IgD-negative memory B cell (primary cell): ENCODE results near the gene TSBP1. TPM values are rescaled to one million over a fixed set of nuclear protein-coding genes. Genes with fewer than 3 reads are reported as not detected.

ENCODE experiments used
- H3K27ac Mint-ChIP-seq, 3 donors: one replicate each; pipeline ENCODE4 v1.8.0; 2020 to 2022; ENCODE audit warnings: mild to moderate bottlenecking in 3 of 3, mixed read lengths in 3 of 3, moderate library complexity in 1 of 3
- H3K27me3 Mint-ChIP-seq: one replicate; pipeline ENCODE4 v1.8.0; 2021; ENCODE audit warnings: mixed read lengths
- H3K36me3 Mint-ChIP-seq: one replicate; pipeline ENCODE4 v1.8.0; 2020; ENCODE audit warnings: mild to moderate bottlenecking, mixed read lengths
- H3K4me1 Mint-ChIP-seq, 3 donors: one replicate each; pipeline ENCODE4 v1.8.0; 2020 to 2022; ENCODE audit warnings: mixed read lengths in 3 of 3, mild to moderate bottlenecking in 1 of 3
- H3K4me3 Mint-ChIP-seq, 4 donors: one replicate each; pipeline ENCODE4 v1.8.0; 2020 to 2022; ENCODE audit warnings: mild to moderate bottlenecking in 4 of 4, mixed read lengths in 4 of 4, moderate library complexity in 3 of 4
- H3K9me3 Mint-ChIP-seq, 3 donors: one replicate each; pipeline ENCODE4 v1.8.0; 2020 to 2021; ENCODE audit warnings: mixed read lengths in 3 of 3, mild to moderate bottlenecking in 1 of 3
- polyA plus RNA-seq: library from polyadenylated mRNA; unstranded; fragments of 300-500 nt; fragmentation: Illumina TruSeq; gene quantifications from one replicate; pipeline ENCODE4 v1.2.3, GENCODE V29; 2021

TSBP1 gene, protein sequence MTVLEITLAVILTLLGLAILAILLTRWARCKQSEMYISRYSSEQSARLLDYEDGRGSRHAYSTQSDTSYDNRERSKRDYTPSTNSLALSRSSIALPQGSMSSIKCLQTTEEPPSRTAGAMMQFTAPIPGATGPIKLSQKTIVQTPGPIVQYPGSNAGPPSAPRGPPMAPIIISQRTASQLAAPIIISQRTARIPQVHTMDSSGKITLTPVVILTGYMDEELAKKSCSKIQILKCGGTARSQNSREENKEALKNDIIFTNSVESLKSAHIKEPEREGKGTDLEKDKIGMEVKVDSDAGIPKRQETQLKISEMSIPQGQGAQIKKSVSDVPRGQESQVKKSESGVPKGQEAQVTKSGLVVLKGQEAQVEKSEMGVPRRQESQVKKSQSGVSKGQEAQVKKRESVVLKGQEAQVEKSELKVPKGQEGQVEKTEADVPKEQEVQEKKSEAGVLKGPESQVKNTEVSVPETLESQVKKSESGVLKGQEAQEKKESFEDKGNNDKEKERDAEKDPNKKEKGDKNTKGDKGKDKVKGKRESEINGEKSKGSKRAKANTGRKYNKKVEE
- 0.13 TPM for polyA plus RNA-seq

- peaks cover 5% of the 10 kb centered on the region for H3K36me3 Mint-ChIP-seq
- H3K9me3 Mint-ChIP-seq = no peaks in the 10 kb centered on the region
- peaks cover 6 to 27% (median 10%) of the 10 kb centered on the region in 3 donors for H3K4me1 Mint-ChIP-seq
- no peak within 1 kb of the TSS for H3K4me3 Mint-ChIP-seq
- H3K27me3 Mint-ChIP-seq = no peaks in the 10 kb centered on the region
- H3K27ac Mint-ChIP-seq = peak within 1 kb of the TSS in 1 of 3 donors; percentile 2
These were observed at the start of gene TSBP1 for GRCh38 chr6:32371803-32372202. Gene TSBP1 (minus strand): TSS chr6:32371903. CDS start chr6:32371706, 197 bp downstream.

- H3K9me3 Mint-ChIP-seq = no peaks in the 10 kb centered on the region
- peaks cover 16% of the 10 kb centered on the region for H3K27me3 Mint-ChIP-seq
- H3K36me3 Mint-ChIP-seq = no peaks in the 10 kb centered on the region
- no peak overlapping the region for H3K4me3 Mint-ChIP-seq
- H3K27ac Mint-ChIP-seq = no peak overlapping the region
- H3K4me1 Mint-ChIP-seq = peaks cover 14 to 16% (median 16%) of the 10 kb centered on the region in 3 donors
These were observed 44.3 kb upstream of the TSBP1 start for GRCh38 chr6:32416036-32416435.

DNA sequence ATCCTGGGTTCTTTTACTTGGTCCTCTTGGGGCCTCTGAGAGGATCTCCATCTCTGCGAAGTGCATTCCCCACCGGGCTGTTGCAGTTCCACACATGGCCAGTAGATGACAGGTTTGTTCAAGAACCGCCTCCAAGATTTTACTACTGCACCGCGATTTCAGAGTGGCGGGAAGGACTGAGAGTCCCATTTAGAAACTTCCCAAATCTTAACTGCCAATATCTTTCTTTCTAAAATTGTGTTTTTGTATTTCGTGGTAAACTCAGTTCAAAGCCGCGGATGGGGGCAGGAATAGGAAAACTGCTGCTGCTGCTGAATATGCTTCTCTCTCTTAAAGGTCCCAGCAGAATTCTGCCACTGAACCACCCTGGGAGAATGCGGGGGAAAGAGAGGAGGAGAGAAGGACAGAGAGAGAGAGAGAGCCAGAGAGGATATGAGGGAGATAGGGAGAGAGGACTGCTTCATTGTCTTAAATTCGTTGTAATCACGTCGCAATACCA lies 43.9 kb upstream of the TSBP1 start:
- H3K27ac Mint-ChIP-seq = peak overlapping the region in 1 of 3 donors; percentile 45
- peak overlapping the region in 1 of 4 donors; percentile 69 for H3K4me3 Mint-ChIP-seq
- H3K9me3 Mint-ChIP-seq = no peaks in the 10 kb centered on the region
- H3K36me3 Mint-ChIP-seq = no peaks in the 10 kb centered on the region
- H3K27me3 Mint-ChIP-seq = peaks cover 16% of the 10 kb centered on the region
- peaks cover 14 to 16% (median 16%) of the 10 kb centered on the region in 3 donors for H3K4me1 Mint-ChIP-seq

- Mint-ChIP-seq H3K27me3 (peaks cover 17% of the 10 kb centered on the region), H3K4me3 (peak overlapping the region in 1 of 4 donors; percentile 83), H3K9me3 (no peaks in the 10 kb centered on the region), H3K27ac (peak overlapping the region in 1 of 3 donors; percentile 73), H3K4me1 (peaks cover 14 to 16% (median 16%) of the 10 kb centered on the region in 3 donors), H3K36me3 (no peaks in the 10 kb centered on the region)
These were observed 41.8 kb upstream of the TSBP1 start for GRCh38 chr6:32413427-32414047.

DNA sequence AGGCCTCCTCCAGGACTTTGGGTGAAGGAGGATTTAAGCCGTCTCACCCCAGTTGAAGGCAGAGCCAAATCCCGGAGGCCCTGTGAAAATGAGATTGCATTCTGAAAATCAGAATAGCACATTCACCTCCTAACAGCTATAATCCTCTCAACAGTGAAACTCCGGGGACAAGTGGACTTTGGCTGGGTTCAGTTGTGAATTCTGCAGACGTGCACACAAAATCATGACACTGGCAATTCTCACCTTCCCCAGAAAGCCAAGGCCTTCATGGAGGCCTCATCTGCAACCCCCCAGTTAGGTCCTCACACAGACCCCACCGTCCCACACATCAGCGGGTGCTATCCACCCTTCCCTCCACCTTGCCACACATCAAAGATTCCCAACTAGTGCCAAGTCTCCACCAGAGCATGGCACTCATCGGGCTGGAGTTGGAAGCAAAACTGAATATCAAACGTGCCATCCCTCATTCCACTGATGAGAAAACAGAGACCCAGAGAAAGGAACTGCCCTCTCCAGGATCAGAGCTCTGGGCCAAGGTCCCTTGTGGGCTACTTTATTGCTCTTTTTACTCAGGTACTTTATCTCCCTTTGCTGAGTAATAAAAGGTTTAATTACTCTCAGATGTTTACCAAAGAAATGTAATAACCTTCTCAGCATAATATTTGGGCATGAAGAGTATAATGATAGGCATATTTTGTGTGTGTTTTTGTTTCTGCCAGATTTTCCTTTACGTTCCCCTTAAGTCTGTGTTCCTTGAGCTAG lies 40.0 kb upstream of the TSBP1 start:
- H3K4me3 Mint-ChIP-seq = no peak overlapping the region
- H3K36me3 Mint-ChIP-seq = no peaks in the 10 kb centered on the region
- peaks cover 21% of the 10 kb centered on the region for H3K27me3 Mint-ChIP-seq
- H3K4me1 Mint-ChIP-seq = peaks cover 14 to 16% (median 16%) of the 10 kb centered on the region in 3 donors
- H3K9me3 Mint-ChIP-seq = no peaks in the 10 kb centered on the region
- no peak overlapping the region for H3K27ac Mint-ChIP-seq

DNA sequence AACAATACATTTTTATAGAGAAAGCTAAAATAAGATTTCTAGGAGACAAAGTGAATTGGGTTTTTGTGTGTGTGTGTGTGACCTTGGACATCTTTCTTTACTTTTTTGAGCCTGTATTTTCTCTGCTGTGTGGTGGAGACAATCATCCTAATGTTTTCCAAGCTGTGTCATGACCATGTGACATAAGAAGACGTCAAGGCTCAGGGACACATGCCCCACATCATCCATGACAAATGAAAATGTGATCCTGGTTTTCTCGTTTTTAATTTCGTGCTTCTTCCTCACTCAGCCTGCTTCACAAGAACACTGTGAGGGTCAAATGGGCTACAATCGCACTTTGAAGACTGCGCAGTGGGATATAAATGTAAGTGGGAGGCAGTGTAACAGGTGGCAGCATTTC lies 39.2 kb upstream of the TSBP1 start:
- Mint-ChIP-seq H3K4me3 (no peak overlapping the region), H3K9me3 (no peaks in the 10 kb centered on the region), H3K36me3 (no peaks in the 10 kb centered on the region), H3K27ac (no peak overlapping the region), H3K4me1 (peaks cover 14 to 16% (median 14%) of the 10 kb centered on the region in 3 donors), H3K27me3 (peaks cover 21% of the 10 kb centered on the region)

- Mint-ChIP-seq H3K9me3 (no peaks in the 10 kb centered on the region), H3K36me3 (no peaks in the 10 kb centered on the region), H3K27me3 (peaks cover 7% of the 10 kb centered on the region), H3K27ac (no peak within 1 kb of the TSS), H3K4me3 (peak within 1 kb of the TSS in 1 of 4 donors; percentile 23), H3K4me1 (peaks cover 0 to 4% (median 2%) of the 10 kb centered on the region in 3 donors)
These were observed 35.2 kb upstream of the TSBP1 start, which contains the start of gene BTNL2 for GRCh38 chr6:32406857-32407256. Gene BTNL2 (minus strand): TSS chr6:32407181. CDS start chr6:32407123, 58 bp downstream.

GRCh38 chr6:32406197-32406596 lies 34.5 kb upstream of the TSBP1 start:
- Mint-ChIP-seq H3K9me3 (no peaks in the 10 kb centered on the region), H3K4me3 (peak overlapping the region in 1 of 4 donors; percentile 23), H3K4me1 (peaks cover 2 to 4% (median 2%) of the 10 kb centered on the region in 3 donors), H3K36me3 (no peaks in the 10 kb centered on the region), H3K27me3 (peaks cover 7% of the 10 kb centered on the region), H3K27ac (no peak overlapping the region)

- Mint-ChIP-seq H3K36me3 (no peaks in the 10 kb centered on the region), H3K4me3 (peak overlapping the region in 1 of 4 donors; percentile 23), H3K4me1 (peaks cover 2 to 4% (median 2%) of the 10 kb centered on the region in 3 donors), H3K27me3 (peaks cover 7% of the 10 kb centered on the region), H3K27ac (no peak overlapping the region), H3K9me3 (no peaks in the 10 kb centered on the region)
These were observed 34.0 kb upstream of the TSBP1 start for GRCh38 chr6:32405656-32406055.

- peaks cover 4 to 15% (median 10%) of the 10 kb centered on the region in 3 donors for H3K4me1 Mint-ChIP-seq
- no peaks in the 10 kb centered on the region for H3K36me3 Mint-ChIP-seq
- no peaks in the 10 kb centered on the region for H3K9me3 Mint-ChIP-seq
- peaks cover 2% of the 10 kb centered on the region for H3K27me3 Mint-ChIP-seq
- no peak overlapping the region for H3K27ac Mint-ChIP-seq
- H3K4me3 Mint-ChIP-seq = no peak overlapping the region
These were observed 31.1 kb upstream of the TSBP1 start for GRCh38 chr6:32402812-32403211.

GRCh38 chr6:32401284-32401963 lies 29.7 kb upstream of the TSBP1 start:
- Mint-ChIP-seq H3K4me1 (peaks cover 11 to 21% (median 17%) of the 10 kb centered on the region in 3 donors), H3K27me3 (no peaks in the 10 kb centered on the region), H3K36me3 (no peaks in the 10 kb centered on the region), H3K27ac (no peak overlapping the region), H3K4me3 (no peak overlapping the region), H3K9me3 (no peaks in the 10 kb centered on the region)

- H3K27ac Mint-ChIP-seq = peak overlapping the region in 2 of 3 donors; percentile 66 to 69
These were observed 25.7 kb upstream of the TSBP1 start for GRCh38 chr6:32397252-32397920.

DNA sequence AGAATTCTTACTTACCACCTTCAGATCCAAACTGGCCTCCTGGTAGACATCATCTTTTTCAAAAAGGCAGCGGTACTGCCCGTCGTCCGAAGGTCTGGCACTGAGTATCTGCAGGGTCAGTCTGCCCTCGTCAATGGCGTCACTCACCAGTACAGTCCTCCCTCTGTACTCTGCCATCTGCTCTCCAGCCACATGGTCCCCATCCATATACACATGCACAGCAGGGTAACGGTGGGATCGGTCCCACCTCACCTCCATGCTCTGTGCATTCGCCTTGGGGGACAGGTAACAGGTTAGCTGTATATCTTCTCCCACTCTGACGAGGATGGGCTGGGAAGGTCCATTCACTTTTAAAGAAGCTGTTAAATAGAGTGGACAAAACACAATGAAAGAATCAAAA lies 24.3 kb upstream of the TSBP1 start:
- H3K27me3 Mint-ChIP-seq = no peaks in the 10 kb centered on the region
- H3K4me3 Mint-ChIP-seq = no peak overlapping the region
- H3K9me3 Mint-ChIP-seq = no peaks in the 10 kb centered on the region
- H3K36me3 Mint-ChIP-seq = peaks cover 5% of the 10 kb centered on the region
- H3K4me1 Mint-ChIP-seq = peaks cover 7 to 19% (median 15%) of the 10 kb centered on the region in 3 donors
- no peak overlapping the region for H3K27ac Mint-ChIP-seq

More at GRCh38 chr6:32397252-32397920, 25.7 kb upstream of the TSBP1 start:
- no peaks in the 10 kb centered on the region for H3K9me3 Mint-ChIP-seq
- peak overlapping the region; percentile 18 to 93 (median 64) for H3K4me3 Mint-ChIP-seq
- peaks cover 3% of the 10 kb centered on the region for H3K36me3 Mint-ChIP-seq
- no peaks in the 10 kb centered on the region for H3K27me3 Mint-ChIP-seq
- peaks cover 7 to 21% (median 15%) of the 10 kb centered on the region in 3 donors for H3K4me1 Mint-ChIP-seq
